ENCODE results near the gene ZNF804A.

The ZNF804A gene

DNA sequence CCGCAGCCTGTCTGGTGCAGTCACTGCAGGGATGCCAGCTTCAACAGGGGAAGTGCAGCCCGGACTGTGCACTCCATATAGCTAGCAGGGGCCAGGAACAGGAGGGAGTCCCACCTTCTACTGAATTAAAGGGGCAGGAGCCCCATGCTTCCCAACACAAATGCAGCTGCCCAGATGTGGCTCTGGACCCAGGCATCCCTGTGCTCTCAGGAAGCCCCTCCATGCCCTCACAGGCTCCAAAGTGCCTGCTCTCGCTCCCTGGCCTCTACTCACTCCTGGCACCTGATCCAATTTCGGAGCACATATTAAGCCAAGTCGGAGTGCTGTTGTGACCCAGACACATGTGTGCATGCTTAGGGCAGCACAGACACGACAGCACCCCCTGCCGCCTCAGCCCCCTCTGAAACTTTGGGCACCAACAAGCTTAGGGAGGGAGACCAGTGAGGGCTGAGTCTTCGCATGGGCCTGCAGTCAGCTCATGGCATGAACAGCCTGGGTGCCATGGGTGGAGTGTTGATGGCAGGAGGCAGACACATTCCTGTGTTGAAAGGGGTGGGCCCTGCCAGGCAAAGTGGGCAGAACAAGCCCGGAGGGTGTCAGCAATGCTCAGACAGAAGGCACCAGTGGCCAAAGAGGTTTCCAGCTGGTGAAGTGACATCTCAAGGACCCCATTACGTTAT is 83.5 kb downstream of the ZNF804A start:
- TF ChIP-seq SNAI2 (CRISPR knock-in tag; IDR thresholded peaks at IDR 0.05) (no peak), ZFP3 (CRISPR knock-in tag; IDR thresholded peaks at IDR 0.05) (no peak), GLIS3 (CRISPR knock-in tag; IDR thresholded peaks at IDR 0.05) (no peak), ZNF70 (CRISPR knock-in tag; IDR thresholded peaks at IDR 0.05) (no peak), RARB (CRISPR knock-in tag; IDR thresholded peaks at IDR 0.05) (no peak), ZC3H10 (CRISPR knock-in tag; IDR thresholded peaks at IDR 0.05) (no peak), TCF4 (CRISPR knock-in tag; IDR thresholded peaks at IDR 0.05; ENCODE audit: borderline replicate concordance) (no peak), ESRRG (CRISPR knock-in tag; IDR thresholded peaks at IDR 0.05) (no peak), BACH2 (CRISPR knock-in tag; IDR thresholded peaks at IDR 0.05; ENCODE audit: borderline replicate concordance) (no peak), OSR1 (CRISPR knock-in tag; IDR thresholded peaks at IDR 0.05) (no peak), PPARA (CRISPR knock-in tag; IDR thresholded peaks at IDR 0.05; ENCODE audit: borderline replicate concordance) (no peak), TOX (CRISPR knock-in tag; IDR thresholded peaks at IDR 0.05; ENCODE audit: borderline replicate concordance) (no peak), ZNF8 (CRISPR knock-in tag; IDR thresholded peaks at IDR 0.05) (no peak), ISL1 (CRISPR knock-in tag; IDR thresholded peaks at IDR 0.05) (no peak), ARNTL (CRISPR knock-in tag; IDR thresholded peaks at IDR 0.05; ENCODE audit: borderline replicate concordance, low read depth) (no peak)
- TF ChIP-seq, protein P1, sequence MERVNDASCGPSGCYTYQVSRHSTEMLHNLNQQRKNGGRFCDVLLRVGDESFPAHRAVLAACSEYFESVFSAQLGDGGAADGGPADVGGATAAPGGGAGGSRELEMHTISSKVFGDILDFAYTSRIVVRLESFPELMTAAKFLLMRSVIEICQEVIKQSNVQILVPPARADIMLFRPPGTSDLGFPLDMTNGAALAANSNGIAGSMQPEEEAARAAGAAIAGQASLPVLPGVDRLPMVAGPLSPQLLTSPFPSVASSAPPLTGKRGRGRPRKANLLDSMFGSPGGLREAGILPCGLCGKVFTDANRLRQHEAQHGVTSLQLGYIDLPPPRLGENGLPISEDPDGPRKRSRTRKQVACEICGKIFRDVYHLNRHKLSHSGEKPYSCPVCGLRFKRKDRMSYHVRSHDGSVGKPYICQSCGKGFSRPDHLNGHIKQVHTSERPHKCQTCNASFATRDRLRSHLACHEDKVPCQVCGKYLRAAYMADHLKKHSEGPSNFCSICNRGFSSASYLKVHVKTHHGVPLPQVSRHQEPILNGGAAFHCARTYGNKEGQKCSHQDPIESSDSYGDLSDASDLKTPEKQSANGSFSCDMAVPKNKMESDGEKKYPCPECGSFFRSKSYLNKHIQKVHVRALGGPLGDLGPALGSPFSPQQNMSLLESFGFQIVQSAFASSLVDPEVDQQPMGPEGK (CRISPR knock-in tag; IDR thresholded peaks at IDR 0.05; ENCODE audit: borderline replicate concordance) = no peak
- TF ChIP-seq, protein P2, sequence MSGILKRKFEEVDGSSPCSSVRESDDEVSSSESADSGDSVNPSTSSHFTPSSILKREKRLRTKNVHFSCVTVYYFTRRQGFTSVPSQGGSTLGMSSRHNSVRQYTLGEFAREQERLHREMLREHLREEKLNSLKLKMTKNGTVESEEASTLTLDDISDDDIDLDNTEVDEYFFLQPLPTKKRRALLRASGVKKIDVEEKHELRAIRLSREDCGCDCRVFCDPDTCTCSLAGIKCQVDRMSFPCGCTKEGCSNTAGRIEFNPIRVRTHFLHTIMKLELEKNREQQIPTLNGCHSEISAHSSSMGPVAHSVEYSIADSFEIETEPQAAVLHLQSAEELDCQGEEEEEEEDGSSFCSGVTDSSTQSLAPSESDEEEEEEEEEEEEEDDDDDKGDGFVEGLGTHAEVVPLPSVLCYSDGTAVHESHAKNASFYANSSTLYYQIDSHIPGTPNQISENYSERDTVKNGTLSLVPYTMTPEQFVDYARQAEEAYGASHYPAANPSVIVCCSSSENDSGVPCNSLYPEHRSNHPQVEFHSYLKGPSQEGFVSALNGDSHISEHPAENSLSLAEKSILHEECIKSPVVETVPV (CRISPR knock-in tag; IDR thresholded peaks at IDR 0.05) = no peak
- TF ChIP-seq, protein P3, sequence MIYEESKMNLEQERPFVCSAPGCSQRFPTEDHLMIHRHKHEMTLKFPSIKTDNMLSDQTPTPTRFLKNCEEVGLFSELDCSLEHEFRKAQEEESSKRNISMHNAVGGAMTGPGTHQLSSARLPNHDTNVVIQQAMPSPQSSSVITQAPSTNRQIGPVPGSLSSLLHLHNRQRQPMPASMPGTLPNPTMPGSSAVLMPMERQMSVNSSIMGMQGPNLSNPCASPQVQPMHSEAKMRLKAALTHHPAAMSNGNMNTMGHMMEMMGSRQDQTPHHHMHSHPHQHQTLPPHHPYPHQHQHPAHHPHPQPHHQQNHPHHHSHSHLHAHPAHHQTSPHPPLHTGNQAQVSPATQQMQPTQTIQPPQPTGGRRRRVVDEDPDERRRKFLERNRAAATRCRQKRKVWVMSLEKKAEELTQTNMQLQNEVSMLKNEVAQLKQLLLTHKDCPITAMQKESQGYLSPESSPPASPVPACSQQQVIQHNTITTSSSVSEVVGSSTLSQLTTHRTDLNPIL (CRISPR knock-in tag; IDR thresholded peaks at IDR 0.05; ENCODE audit: low read depth) = no peak
- TF ChIP-seq, protein P4, sequence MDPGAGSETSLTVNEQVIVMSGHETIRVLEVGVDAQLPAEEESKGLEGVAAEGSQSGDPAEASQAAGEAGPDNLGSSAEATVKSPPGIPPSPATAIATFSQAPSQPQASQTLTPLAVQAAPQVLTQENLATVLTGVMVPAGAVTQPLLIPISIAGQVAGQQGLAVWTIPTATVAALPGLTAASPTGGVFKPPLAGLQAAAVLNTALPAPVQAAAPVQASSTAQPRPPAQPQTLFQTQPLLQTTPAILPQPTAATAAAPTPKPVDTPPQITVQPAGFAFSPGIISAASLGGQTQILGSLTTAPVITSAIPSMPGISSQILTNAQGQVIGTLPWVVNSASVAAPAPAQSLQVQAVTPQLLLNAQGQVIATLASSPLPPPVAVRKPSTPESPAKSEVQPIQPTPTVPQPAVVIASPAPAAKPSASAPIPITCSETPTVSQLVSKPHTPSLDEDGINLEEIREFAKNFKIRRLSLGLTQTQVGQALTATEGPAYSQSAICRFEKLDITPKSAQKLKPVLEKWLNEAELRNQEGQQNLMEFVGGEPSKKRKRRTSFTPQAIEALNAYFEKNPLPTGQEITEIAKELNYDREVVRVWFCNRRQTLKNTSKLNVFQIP (CRISPR knock-in tag; IDR thresholded peaks at IDR 0.05; ENCODE audit: borderline replicate concordance, low read depth) = no peak
- TF ChIP-seq, protein P5, sequence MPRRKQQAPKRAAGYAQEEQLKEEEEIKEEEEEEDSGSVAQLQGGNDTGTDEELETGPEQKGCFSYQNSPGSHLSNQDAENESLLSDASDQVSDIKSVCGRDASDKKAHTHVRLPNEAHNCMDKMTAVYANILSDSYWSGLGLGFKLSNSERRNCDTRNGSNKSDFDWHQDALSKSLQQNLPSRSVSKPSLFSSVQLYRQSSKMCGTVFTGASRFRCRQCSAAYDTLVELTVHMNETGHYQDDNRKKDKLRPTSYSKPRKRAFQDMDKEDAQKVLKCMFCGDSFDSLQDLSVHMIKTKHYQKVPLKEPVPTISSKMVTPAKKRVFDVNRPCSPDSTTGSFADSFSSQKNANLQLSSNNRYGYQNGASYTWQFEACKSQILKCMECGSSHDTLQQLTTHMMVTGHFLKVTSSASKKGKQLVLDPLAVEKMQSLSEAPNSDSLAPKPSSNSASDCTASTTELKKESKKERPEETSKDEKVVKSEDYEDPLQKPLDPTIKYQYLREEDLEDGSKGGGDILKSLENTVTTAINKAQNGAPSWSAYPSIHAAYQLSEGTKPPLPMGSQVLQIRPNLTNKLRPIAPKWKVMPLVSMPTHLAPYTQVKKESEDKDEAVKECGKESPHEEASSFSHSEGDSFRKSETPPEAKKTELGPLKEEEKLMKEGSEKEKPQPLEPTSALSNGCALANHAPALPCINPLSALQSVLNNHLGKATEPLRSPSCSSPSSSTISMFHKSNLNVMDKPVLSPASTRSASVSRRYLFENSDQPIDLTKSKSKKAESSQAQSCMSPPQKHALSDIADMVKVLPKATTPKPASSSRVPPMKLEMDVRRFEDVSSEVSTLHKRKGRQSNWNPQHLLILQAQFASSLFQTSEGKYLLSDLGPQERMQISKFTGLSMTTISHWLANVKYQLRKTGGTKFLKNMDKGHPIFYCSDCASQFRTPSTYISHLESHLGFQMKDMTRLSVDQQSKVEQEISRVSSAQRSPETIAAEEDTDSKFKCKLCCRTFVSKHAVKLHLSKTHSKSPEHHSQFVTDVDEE (CRISPR knock-in tag; IDR thresholded peaks at IDR 0.05) = no peak
- no peak for ATAC-seq

DNA sequence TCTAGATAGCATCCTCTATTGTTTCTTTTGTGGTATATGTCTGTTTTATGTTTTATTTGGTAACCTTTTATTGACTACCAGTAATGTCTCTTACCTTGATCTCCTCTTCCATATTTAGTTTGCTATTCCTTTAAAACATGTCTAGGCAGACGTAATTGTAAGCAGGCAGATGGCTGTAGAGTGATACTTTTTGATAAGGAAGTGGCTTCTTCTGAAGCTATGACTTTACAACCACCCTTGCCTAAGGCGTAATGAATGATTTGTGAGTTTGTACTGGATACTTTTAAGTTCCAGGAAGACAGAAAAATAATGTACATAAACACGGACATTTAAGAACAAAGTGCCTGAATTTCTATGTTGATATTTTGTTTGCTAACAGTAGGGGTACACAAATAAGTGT is 85.6 kb downstream of the ZNF804A start:
- no peak for ATAC-seq
- TF ChIP-seq, protein P1 (CRISPR knock-in tag; IDR thresholded peaks at IDR 0.05; ENCODE audit: borderline replicate concordance) = no peak
- TF ChIP-seq ARNTL (CRISPR knock-in tag; IDR thresholded peaks at IDR 0.05; ENCODE audit: borderline replicate concordance, low read depth) = no peak
- TF ChIP-seq ZNF70 (CRISPR knock-in tag; IDR thresholded peaks at IDR 0.05) = no peak
- TF ChIP-seq ESRRG (CRISPR knock-in tag; IDR thresholded peaks at IDR 0.05) = no peak
- TF ChIP-seq, protein P2 (CRISPR knock-in tag; IDR thresholded peaks at IDR 0.05) = no peak
- no peak for TF ChIP-seq TOX (CRISPR knock-in tag; IDR thresholded peaks at IDR 0.05; ENCODE audit: borderline replicate concordance)
- no peak for TF ChIP-seq ZNF8 (CRISPR knock-in tag; IDR thresholded peaks at IDR 0.05)
- TF ChIP-seq, protein P5 (CRISPR knock-in tag; IDR thresholded peaks at IDR 0.05) = no peak
- no peak for TF ChIP-seq ZFP3 (CRISPR knock-in tag; IDR thresholded peaks at IDR 0.05)
- no peak for TF ChIP-seq ZFP30 (CRISPR knock-in tag; IDR thresholded peaks at IDR 0.05)
- TF ChIP-seq PPARA (CRISPR knock-in tag; IDR thresholded peaks at IDR 0.05; ENCODE audit: borderline replicate concordance) = no peak
- no peak for TF ChIP-seq OSR1 (CRISPR knock-in tag; IDR thresholded peaks at IDR 0.05)
- no peak for TF ChIP-seq RARB (CRISPR knock-in tag; IDR thresholded peaks at IDR 0.05)
- TF ChIP-seq ZC3H10 (CRISPR knock-in tag; IDR thresholded peaks at IDR 0.05) = no peak

Measured in SK-N-SH treated with all-trans-retinoic acid at 6 μM for 48 hours (cell line).